Left cardiac atrium (tissue), 4 donors: ENCODE measurements around the gene RAB28. TPM values are rescaled to one million over a fixed set of nuclear protein-coding genes. Genes with fewer than 3 reads are reported as not detected.
"Not testable (repeated sequence)": the region's sequence is repeated elsewhere in the genome, so short reads cannot be mapped to it uniquely, and the experiment has no call there.

Experiments used
- ATAC-seq, 2 donors: fragments of 200-7000 bp; cut with Tn5 transposase; one replicate each; pipeline ENCODE4 v1.9.1; 2020; ENCODE audit warnings: mild to moderate bottlenecking in 2 of 2, moderate library complexity in 2 of 2
- DNase-seq: peaks from one replicate; pipeline ENCODE4 v3.0.0-alpha.2; 2020
- intact Hi-C, 2 donors: fragments of 100-400 bp; cut with DNase I; formaldehyde crosslinking; loops; one replicate each; pipeline versions ENCODE4 v1.14.1 to v1.15.1; 2022 to 2023
- total RNA-seq, 2 donors: library from RNA; stranded (reverse); fragmentation: NEBNext Ultra II Directional; extraction: Animal tissue kit (Norgen Biotek cat#: 25700); gene quantifications; one replicate each; pipeline ENCODE4 v1.2.1, GENCODE V29; 2021
- donor health status: DM: no; HTN: yes; CAD: no.
- donor health status: DM: no; HTN: yes; CAD: no; lungs with severe emphysema.
- donor health status: DM: yes; HTN: yes; CAD: no.
- donor health status: Dilated cardiomyopathy.

Gene RAB28
- total RNA-seq, 2 donors from 2014 or later, result 15.9 to 18.5 TPM

GRCh38 chr4:13461191-13461905 lies 22.8 kb downstream of the RAB28 start:
- ATAC-seq, result no peak
- no peak for DNase-seq
- intact Hi-C loops, result no loop called here

DNA sequence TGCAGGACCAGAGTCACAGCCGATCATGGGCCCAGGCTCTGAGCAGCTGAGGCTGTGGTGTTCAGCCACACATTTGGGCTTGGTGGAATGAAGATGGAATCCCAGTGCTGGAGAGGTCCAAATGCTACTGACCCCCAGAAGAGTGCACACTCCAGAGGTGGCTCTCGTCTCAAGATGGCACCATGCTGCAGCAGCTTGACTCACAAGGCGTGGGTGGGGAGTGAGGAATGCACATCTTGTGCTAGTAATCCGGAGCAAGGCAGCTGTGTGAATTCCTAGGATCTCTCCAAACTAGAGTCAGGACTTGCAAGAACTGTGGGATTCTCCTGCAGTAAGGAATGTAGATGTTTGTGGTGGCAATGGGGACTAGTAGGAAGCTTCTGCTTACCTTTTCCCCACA lies 28.7 kb downstream of the RAB28 start:
- ATAC-seq, result no peak
- intact Hi-C loops, result no loop called here
- DNase-seq, result no peak

- intact Hi-C loops, result no loop called here
- DNase-seq (no peak), ATAC-seq (no peak)
These were observed 29.4 kb downstream of the RAB28 start for GRCh38 chr4:13454786-13455185.

DNA sequence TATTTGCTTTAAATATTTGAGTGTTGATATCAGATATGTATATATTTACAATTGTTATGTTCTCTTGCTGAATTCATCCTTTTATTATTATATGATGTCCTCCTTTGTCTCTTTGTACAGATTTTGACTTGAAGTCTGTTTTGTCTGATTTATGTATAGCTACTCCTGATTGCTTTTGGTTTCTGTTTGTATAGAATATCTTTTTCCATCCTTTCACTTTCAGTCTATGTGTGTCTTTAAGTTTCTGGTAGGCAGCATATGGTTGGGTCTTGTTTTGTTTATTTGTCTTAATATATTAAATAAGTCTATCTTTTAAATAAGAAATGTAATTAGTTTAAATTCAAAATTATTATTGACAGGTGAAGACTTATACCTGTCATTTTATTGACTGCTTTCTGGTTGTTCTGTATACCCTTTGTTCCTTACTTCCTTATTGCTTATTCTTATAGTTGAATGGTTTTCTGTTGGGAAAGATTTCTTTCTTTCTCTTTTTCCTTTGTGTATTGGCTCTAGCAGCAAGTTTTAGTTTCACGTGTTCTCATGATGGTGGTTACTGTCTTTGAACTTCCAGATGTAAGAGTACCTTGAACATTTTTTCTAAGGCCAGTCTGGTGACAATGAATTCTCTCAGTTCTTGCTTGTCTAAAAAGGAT lies 31.1 kb downstream of the RAB28 start:
- ATAC-seq (no peak), DNase-seq (no peak)
- intact Hi-C loops, result no loop called here

DNA sequence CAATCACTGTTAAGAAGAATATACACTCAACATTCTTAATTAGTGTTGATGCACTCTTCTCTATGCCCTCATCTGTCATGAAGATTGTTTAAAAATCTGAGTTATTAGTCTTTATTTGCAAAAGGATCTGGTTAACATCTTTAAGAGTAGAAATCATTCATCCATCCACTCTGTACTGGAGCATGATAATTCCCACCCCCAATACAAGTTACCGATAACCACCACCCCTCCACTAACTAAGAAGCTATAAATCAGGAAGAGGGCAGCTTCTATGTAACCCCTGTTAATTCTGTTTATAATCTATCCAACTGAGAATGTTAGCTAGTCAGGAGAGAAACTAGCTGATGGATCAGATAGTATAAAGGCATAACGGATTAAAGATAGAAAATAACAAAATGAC lies 34.5 kb downstream of the RAB28 start:
- ATAC-seq (no peak), DNase-seq (no peak)
- intact Hi-C loops, result no loop called here

DNA sequence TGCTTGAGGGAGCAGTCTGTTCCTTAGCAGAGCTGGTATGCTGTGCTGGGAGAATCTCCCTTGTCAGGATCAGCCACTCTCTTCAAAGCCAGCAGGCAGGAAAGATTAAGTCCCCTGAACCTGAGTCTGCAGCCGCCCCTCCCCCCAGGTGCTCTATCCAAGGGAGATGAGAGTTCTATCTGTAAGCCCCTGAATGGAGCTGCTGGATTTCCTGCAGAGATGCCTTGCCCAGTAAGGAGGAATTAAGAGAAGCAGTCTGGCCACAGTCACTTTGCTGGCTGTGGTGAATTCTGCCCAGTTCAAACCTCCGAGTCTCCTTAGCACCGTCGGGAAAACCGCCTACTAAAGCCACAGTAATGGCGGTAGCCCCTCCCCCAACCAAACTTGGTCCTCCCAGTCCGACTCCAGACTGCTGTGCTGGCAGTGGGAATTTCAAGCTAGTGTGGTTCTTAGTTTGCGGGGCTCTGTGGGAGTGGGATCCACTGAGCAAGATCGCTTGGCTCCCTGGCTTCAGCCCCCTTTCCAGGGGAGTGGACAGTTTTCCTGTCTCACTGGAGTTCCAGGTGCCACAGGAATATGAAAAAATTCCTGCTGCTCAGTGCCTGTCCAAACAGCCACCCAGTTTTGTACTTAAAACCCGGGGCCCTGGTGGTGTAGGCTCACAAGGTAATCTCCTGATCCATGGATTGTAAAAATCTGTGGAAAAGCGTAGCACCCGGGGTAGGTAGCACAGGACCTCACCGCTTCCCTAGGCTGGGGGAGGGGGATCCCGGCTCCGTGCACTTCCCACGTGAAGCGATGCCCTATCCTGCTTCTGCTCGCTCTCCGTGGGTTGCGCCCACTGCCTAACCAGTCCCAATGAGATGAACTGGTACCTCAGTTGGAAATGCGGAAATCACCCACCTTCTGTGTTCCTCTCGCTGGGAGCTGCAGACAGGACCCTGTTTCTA lies 38.0 kb downstream of the RAB28 start:
- DNase-seq (no peak), ATAC-seq (no peak)
- intact Hi-C loops, result no loop called here

GRCh38 chr4:13441506-13441905 lies 42.6 kb downstream of the RAB28 start:
- no peak for ATAC-seq
- intact Hi-C loops, result no loop called here
- DNase-seq, result no peak

- intact Hi-C loops, result no loop called here
- ATAC-seq (no peak), DNase-seq (no peak)
These were observed 47.2 kb downstream of the RAB28 start for GRCh38 chr4:13436962-13437361.

- ATAC-seq, result no peak
- DNase-seq, result no peak
- intact Hi-C loops, result no loop called here
These were observed 51.7 kb downstream of the RAB28 start for GRCh38 chr4:13432453-13432852.

DNA sequence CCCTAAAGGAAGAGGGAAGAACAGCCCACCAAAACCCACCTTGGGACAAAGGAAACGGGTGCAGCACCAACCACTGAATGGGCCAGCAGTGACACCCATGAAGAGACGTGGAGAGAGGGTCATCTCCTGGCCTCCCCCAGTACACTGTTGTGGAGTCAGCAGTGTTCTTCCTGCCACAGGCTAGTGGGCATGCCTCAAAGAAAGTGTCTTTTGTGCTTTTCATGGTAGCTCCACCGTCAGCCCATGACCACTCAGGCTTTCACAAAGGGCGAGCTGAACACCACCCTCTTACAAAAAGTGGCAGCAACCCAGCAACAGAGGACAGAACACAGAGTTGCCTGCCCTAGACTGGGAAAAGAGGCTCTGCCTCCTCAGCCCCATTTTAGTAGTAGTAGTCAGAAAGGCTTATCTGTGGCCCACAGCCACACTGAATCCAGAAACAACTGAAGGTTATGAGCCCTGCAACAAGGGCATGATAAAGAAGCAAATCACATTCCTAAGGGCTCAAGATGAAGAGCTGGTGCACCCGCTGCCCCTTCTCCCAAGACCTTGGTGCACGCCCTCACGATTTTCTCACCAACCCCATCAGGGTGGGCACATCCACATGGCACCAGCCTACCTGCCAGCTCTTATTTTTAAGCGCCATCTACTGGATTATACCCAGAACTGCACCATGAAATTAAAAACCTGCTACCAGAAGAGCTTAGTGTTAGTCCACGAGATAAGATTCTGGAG lies 53.1 kb downstream of the RAB28 start:
- ATAC-seq, result no peak
- no peak for DNase-seq
- intact Hi-C loops, result no loop called here

DNA sequence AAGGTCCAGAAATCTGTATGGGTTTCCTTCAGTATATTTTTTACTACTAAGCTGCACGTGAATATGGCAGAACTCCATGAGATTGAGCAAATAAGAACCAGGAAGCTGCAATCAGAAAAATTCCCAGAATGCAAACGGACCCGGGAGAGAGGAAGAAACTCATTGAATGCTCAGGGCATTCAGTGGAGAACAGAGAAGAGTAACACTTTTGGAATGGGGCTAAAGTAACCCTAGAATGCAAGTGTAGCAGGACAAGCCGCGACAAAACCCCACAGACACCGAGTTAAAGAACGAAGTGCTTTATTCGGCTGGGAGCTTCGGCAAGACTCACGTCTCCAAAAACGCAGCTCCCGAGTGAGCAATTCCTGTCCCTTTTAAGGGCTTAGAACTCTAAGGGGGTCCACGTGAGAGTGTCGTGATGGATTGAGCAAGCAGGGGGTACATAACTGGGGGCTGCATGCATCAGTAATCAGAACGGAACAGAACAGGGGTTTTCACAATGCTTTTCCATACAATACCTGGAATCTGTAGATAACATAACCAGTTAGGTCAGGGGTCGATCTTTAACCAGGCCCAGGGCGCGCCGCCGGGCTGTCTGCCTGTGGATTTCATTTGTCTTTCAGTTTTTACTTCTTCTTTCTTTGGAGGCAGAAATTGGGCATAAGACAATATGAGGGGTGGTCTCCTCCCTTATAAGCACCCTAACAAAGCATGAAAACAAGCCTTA lies 56.4 kb downstream of the RAB28 start:
- intact Hi-C loops, result no loop called here

DNA sequence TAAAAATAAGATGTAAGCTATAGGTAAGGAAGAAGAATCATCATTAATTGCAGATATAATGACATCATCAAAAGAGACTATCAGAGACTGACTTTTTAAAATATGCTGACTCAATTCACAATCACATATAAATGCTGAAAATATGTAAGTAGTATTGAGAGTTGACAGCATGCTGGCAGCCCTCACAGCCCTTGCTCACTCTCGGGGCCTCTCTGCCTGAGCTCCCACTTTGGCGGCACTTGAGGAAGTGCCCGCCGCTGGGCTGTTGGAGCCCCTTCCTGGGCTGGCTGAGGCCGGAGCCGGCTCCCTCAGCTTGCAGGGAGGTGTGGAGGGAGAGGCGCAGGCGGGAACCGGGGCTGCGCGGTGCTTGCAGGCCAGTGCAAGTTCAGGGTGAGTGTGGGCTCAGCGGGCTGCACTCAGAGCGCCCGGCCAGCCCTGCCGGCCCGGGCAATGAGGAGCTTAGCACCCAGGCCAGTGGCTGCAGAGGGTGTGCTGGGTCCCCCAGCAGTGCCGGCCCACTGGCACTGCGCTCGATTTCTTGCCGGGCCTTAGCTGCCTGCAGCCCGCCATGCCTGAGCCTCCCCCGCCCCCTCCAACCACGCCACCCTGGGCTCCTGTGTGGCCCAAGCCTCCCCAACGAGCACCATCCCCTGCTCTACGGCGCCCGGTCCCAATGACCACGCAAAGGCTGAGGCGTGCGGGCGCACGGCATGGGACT lies 68.9 kb downstream of the RAB28 start:
- ATAC-seq, result peak; percentile 74 to 91
- intact Hi-C loops, result no loop called here
- no peak for DNase-seq

More for the DNA sequence above, 56.4 kb downstream of the RAB28 start:
- DNase-seq (no peak), ATAC-seq (no peak)

- ATAC-seq (peak; percentile 47 to 70), DNase-seq (no peak)
- intact Hi-C loops, result no loop called here
These were observed 70.3 kb downstream of the RAB28 start for GRCh38 chr4:13413729-13414437.

- ATAC-seq, result no peak
- intact Hi-C loops, result no loop called here
- DNase-seq, result no peak
These were observed 72.2 kb downstream of the RAB28 start for GRCh38 chr4:13411942-13412341.

- DNase-seq (no peak), ATAC-seq (no peak)
- intact Hi-C loops, result no loop called here
These were observed 74.8 kb downstream of the RAB28 start for GRCh38 chr4:13409324-13409723.

DNA sequence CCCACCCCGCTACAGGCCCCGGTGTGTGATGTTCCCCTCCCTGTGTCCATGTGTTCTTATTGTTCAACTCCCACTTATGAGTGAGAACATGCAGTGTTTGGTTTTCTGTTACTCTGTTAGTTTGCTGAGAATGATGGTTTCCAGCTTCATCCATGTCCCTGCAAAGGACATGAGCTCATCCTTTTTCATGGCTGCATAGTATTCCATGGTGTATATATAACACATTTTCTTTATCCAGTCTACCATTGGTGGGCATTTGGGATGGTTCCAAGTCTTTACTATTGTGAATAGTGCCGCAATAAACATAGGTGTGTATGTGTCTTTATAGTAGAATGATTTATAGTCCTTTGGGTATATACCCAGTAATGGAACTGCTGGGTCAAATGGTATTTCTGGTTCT lies 78.0 kb downstream of the RAB28 start:
- intact Hi-C loops, ATAC-seq, DNase-seq: not testable (repeated sequence)

DNA sequence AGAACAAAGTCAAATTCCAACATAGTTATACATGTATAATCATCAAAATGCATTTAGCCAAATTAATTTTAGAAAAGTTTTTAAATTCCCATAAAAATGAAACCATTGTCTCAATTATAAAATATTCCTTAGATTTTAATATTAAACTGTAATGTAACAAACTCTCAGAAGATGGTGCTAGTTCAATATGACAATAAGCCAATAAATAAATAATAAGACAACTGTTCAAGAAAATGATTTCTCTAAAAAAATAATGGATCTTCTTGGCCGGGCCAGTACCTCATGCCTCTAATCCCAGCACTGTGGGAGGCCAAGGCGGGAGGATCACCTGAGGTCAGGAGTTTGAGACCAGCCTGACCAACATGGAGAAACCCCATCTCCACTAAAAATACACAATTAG lies 80.3 kb downstream of the RAB28 start:
- intact Hi-C loops, result no loop called here
- ATAC-seq (no peak), DNase-seq (no peak)
